Hepatocyte (in vitro differentiated cells): ENCODE results near the gene FKTN.

Experiments
- EZH2phosphoT487 ChIP-seq: fragments of 200-600 bp; sonication (generic); IDR thresholded peaks from one replicate; pipeline ENCODE4 v1.6.1; 2018; ENCODE audit warnings: antibody characterized with exemption, mild to moderate bottlenecking, low read depth, moderate library complexity; ENCODE audit not compliant: unreplicated experiment, severe bottlenecking
- TF ChIP-seq, protein P1 (sequence below): fragments of 200-600 bp; sonication (generic); IDR thresholded peaks from 2 replicates; pipeline ENCODE4 v1.5.1; 2016; ENCODE audit warnings: antibody characterized with exemption, mild to moderate bottlenecking; ENCODE audit not compliant: poor library complexity

- TF ChIP-seq EZH2phosphoT487, result no peak
- TF ChIP-seq, protein P1, sequence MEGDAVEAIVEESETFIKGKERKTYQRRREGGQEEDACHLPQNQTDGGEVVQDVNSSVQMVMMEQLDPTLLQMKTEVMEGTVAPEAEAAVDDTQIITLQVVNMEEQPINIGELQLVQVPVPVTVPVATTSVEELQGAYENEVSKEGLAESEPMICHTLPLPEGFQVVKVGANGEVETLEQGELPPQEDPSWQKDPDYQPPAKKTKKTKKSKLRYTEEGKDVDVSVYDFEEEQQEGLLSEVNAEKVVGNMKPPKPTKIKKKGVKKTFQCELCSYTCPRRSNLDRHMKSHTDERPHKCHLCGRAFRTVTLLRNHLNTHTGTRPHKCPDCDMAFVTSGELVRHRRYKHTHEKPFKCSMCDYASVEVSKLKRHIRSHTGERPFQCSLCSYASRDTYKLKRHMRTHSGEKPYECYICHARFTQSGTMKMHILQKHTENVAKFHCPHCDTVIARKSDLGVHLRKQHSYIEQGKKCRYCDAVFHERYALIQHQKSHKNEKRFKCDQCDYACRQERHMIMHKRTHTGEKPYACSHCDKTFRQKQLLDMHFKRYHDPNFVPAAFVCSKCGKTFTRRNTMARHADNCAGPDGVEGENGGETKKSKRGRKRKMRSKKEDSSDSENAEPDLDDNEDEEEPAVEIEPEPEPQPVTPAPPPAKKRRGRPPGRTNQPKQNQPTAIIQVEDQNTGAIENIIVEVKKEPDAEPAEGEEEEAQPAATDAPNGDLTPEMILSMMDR, result no peak
These were observed 93.9 kb downstream of the FKTN start for GRCh38 chr9:105651806-105652205.
